K562 (cell line): ENCODE measurements around the gene MYOM3. TPM values are rescaled to one million over a fixed set of nuclear protein-coding genes. Genes with fewer than 3 reads are reported as not detected.

Experiments used
- ATAC-seq: fragments of 200-7000 bp; cut with Tn5 transposase; 3 replicates; pipeline ENCODE4 v1.9.1; 2020; ENCODE audit warnings: moderate library complexity
- BruUV-seq: library from RNA; stranded (reverse); fragments of 400-500 nt; replicated peaks from 2 replicates; lab custom pipeline; 2021; lab: Mats Ljungman, UMichigan
- CTCF ChIA-PET: fragments of 300-600 bp; formaldehyde crosslinking; extraction: SDS; loops from one replicate; lab custom pipeline; 2021; ENCODE audit warnings: low intra/inter-chr PET ratio; lab: Yijun Ruan, JAX
- POLR2A ChIA-PET: fragments of 300-600, 350-650 bp; sonication (Branson Sonifier 250); formaldehyde crosslinking; extraction: SDS; loops from one replicate; lab custom pipeline; 2021; ENCODE audit warnings: antibody characterized with exemption, inconsistent platforms; lab: Yijun Ruan, JAX
- DNase-seq, 4 experiments: peaks; one replicate each; pipeline versions ENCODE4 v3.0.0 to v3.0.0-alpha.2; 2011 to 2018; ENCODE audit warnings: low spot score in 3 of 4, mixed read lengths in 3 of 4; ENCODE audit errors: extremely low read depth in 1 of 4
- FAIRE-seq: peaks from 2 replicates; lab custom pipeline; 2011; peaks lifted over from hg19 to GRCh38; lab: Jason Lieb, UNC
- H2AFZ ChIP-seq: 2 replicates; pipeline ENCODE4 v1.6.0; 2011; ENCODE audit warnings: low read depth, low read length, control low read depth, inconsistent platforms
- H3K27ac ChIP-seq: fragments of 200-600 bp; 3 replicates; pipeline ENCODE4 v1.8.0; 2011; ENCODE audit warnings: low read depth, mild to moderate bottlenecking, control low read depth, inconsistent platforms, low read length, moderate library complexity, mixed read lengths; ENCODE audit errors: extremely low read depth
- H3K27me3 ChIP-seq, 2 experiments: fragments of 300-600 bp in 1 of 2; 2 replicates in 1 of 2; 3 replicates in 1 of 2; pipeline versions ENCODE4 v1.6.0 to v1.8.0; 2011; ENCODE audit warnings: inconsistent platforms in 2 of 2, low read length in 2 of 2, mild to moderate bottlenecking in 1 of 2, mixed read lengths in 1 of 2, moderate library complexity in 1 of 2; ENCODE audit not compliant: control insufficient read depth in 2 of 2, insufficient read depth in 2 of 2
- H3K36me3 ChIP-seq: fragments of 300-600 bp; 3 replicates; pipeline ENCODE4 v1.8.0; 2011; ENCODE audit warnings: mild to moderate bottlenecking, low read length, inconsistent platforms; ENCODE audit not compliant: control insufficient read depth, insufficient read depth
- H3K4me1 ChIP-seq, 2 experiments: fragments of 200-600 bp in 1 of 2; replicated peaks in 1 of 2; 2 replicates in 1 of 2; 3 replicates in 1 of 2; pipeline versions ENCODE4 v1.5.1 to v1.8.0; 2011; ENCODE audit warnings: inconsistent platforms in 2 of 2, low read length in 2 of 2, mild to moderate bottlenecking in 1 of 2, mixed read lengths in 1 of 2, moderate library complexity in 1 of 2; ENCODE audit not compliant: control insufficient read depth in 2 of 2, insufficient read depth in 2 of 2
- H3K4me2 ChIP-seq: 2 replicates; pipeline ENCODE4 v1.6.1; 2011; ENCODE audit warnings: low read length, control low read depth, inconsistent platforms, mixed read lengths; ENCODE audit not compliant: insufficient read depth
- H3K4me3 ChIP-seq: fragments of 200-600 bp; sonication (generic), shearing (Covaris generic); 2 replicates; pipeline ENCODE4 v1.5.1; 2016; ENCODE audit warnings: control low read depth, inconsistent platforms
- H3K79me2 ChIP-seq: fragments of 200-600 bp; 3 replicates; pipeline ENCODE4 v1.8.0; 2011; ENCODE audit warnings: low read length, inconsistent platforms; ENCODE audit not compliant: control insufficient read depth, insufficient read depth
- H3K9ac ChIP-seq, 2 experiments: 2 replicates each; pipeline versions ENCODE4 v1.6.0 to v1.6.1; 2011; ENCODE audit warnings: low read depth in 2 of 2, low read length in 2 of 2, control low read depth in 1 of 2, inconsistent platforms in 1 of 2, mild to moderate bottlenecking in 1 of 2, mixed read lengths in 1 of 2; ENCODE audit not compliant: insufficient read depth in 1 of 2
- H3K9me1 ChIP-seq: one replicate; pipeline ENCODE4 v1.6.0; 2011; ENCODE audit warnings: inconsistent platforms, mild to moderate bottlenecking, low read length, moderate library complexity; ENCODE audit not compliant: control insufficient read depth, insufficient read depth
- H3K9me3 ChIP-seq: replicated peaks from 2 replicates; pipeline ENCODE4 v1.5.1; 2011; ENCODE audit warnings: low read depth, low read length, inconsistent platforms; ENCODE audit not compliant: control insufficient read depth, insufficient read depth
- H4K20me1 ChIP-seq: replicated peaks from 2 replicates; pipeline ENCODE4 v1.6.1; 2011; ENCODE audit warnings: low read length, inconsistent platforms, mixed read lengths; ENCODE audit not compliant: control insufficient read depth, insufficient read depth
- ADNP ChIP-seq: fragments of 200-800 bp; sonication (Bioruptor generic); IDR thresholded peaks from 2 replicates; pipeline ENCODE4 v1.6.1; 2016; ENCODE audit warnings: missing genetic modification characterization, missing compliant biosample characterization
- HMGN3 ChIP-seq: IDR thresholded peaks from 2 replicates; pipeline ENCODE4 v1.6.1; 2011; ENCODE audit warnings: borderline replicate concordance, low read depth, mild to moderate bottlenecking, mixed read lengths, low read length; ENCODE audit not compliant: insufficient read length; ENCODE audit errors: extremely low read depth
- KAT7 ChIP-seq: sonication (generic); formaldehyde crosslinking; IDR thresholded peaks from 2 replicates; pipeline ENCODE4 v1.8.0; 2022; ENCODE audit warnings: missing genetic modification reagents, mild to moderate bottlenecking, borderline replicate concordance
- MEIS2 ChIP-seq: fragments of 450-650 bp; IDR thresholded peaks from 2 replicates; pipeline ENCODE4 v1.6.1; 2014; ENCODE audit warnings: mild to moderate bottlenecking; ENCODE audit not compliant: partially characterized antibody
- NUFIP1 ChIP-seq: fragments of 450-650 bp; IDR thresholded peaks from 2 replicates; pipeline ENCODE4 v1.6.1; 2018; ENCODE audit not compliant: partially characterized antibody
- POLR3G ChIP-seq: IDR thresholded peaks from 2 replicates; pipeline ENCODE4 v1.6.1; 2011; ENCODE audit not compliant: insufficient read length, insufficient replicate concordance; ENCODE audit errors: extremely low read depth
- ZNF584 ChIP-seq: fragments of 200-800 bp; sonication (Bioruptor generic); IDR thresholded peaks from 2 replicates; pipeline ENCODE4 v1.6.1; 2016; ENCODE audit warnings: low read depth, mild to moderate bottlenecking, missing genetic modification characterization, missing compliant biosample characterization
- WGBS: fragments of 100-300 bp; shearing (Covaris generic); methylation state at CpG from one replicate; pipeline ENCODE4 v1.1.6; 2016; ENCODE audit warnings: low coverage, mixed read lengths; ENCODE audit not compliant: insufficient coverage; ENCODE audit errors: missing lambda C conversion rate; 5-methylcytosine and 5-hydroxymethylcytosine counted together
- in situ Hi-C: fragments of 300-500 bp; cut with MboI; formaldehyde crosslinking; loops from 4 replicates; pipeline ENCODE4 v1.15.0; 2018; ENCODE audit warnings: inconsistent platforms, mixed read lengths
- intact Hi-C: fragments of 100-400 bp; cut with micrococcal nuclease; formaldehyde crosslinking; loops from 2 replicates; pipeline ENCODE4 v1.14.2; 2022
- polyA plus RNA-seq, 8 experiments: library from polyadenylated mRNA; depleted of rRNA in 4 of 8; stranded (reverse) in 5 of 8; unstranded in 3 of 8; fragments of >200 nt; fragmentation: Nextera tagmentation in 2 of 8; fragmentation: Illumina TruSeq in 1 of 8; extraction: Ambion mirVana in 2 of 8; extraction: Trizol in 1 of 8; gene quantifications; 2 replicates each; pipeline versions ENCODE4 v1.2.1 to v1.2.3, GENCODE V29; 2011 to 2014; ENCODE audit warnings: inconsistent platforms in 1 of 8, missing spikeins in 1 of 8
- total RNA-seq, 7 experiments: library from RNA; depleted of rRNA in 6 of 7; stranded (reverse); fragments of >200 nt in 6 of 7; fragmentation: Illumina TruSeq in 2 of 7; extraction: Trizol in 2 of 7; gene quantifications; 2 replicates each; pipeline versions ENCODE4 v1.2.1 to v1.2.3, GENCODE V29; 2011 to 2021; ENCODE audit warnings: low replicate concordance in 1 of 7
- TF ChIP-seq, protein P1 (sequence below): fragments of 250-450 bp; sonication (Bioruptor Pico); IDR thresholded peaks from 2 replicates; pipeline ENCODE4 v1.5.0; 2021; ENCODE audit warnings: mild to moderate bottlenecking, borderline replicate concordance

MYOM3 gene
- total and polyA plus RNA-seq, 9 of the 15 experiments (the other 6 are each of a cell fraction or from before 2014, with no cell fraction given), result 0.01 TPM; not detected in 8

GRCh38 chr1:24042315-24042714, 69.6 kb downstream of the MYOM3 start:
- no peak for ATAC-seq

More at GRCh38 chr1:24042315-24042714, 69.6 kb downstream of the MYOM3 start:
- no TSS peak for BruUV-seq
- Histone ChIP-seq H3K4me3 (no peak overlapping the region), H2AFZ (no peak overlapping the region), H3K4me1 (peaks cover 0 to 7% of the 10 kb centered on the region in 2 experiments; a peak in 2 of 5 replicates), H3K36me3 (no peaks in the 10 kb centered on the region), H3K4me2 (no peak overlapping the region), H3K79me2 (no peaks in the 10 kb centered on the region), H3K9me3 (no peaks in the 10 kb centered on the region), H3K9ac (no peak overlapping the region), H3K9me1 (no peaks in the 10 kb centered on the region), H4K20me1 (no peaks in the 10 kb centered on the region), H3K27ac (no peak overlapping the region), H3K27me3 (peaks cover 3 to 10% of the 10 kb centered on the region in 2 experiments; a peak in 1 of 5 replicates)
- FAIRE-seq, result no peak
- in situ Hi-C loops (no loop called here), intact Hi-C loops (no loop called here)
- WGBS, result under 1% methylated on average over 4 of the region's 4 CpGs
- POLR2A ChIA-PET, result interaction anchor here (0.9 kb wide), 1 partner anchor 355 kb away, joined by 4 read pairs; no protein-coding TSS in a partner anchor
- TF ChIP-seq, protein P1, sequence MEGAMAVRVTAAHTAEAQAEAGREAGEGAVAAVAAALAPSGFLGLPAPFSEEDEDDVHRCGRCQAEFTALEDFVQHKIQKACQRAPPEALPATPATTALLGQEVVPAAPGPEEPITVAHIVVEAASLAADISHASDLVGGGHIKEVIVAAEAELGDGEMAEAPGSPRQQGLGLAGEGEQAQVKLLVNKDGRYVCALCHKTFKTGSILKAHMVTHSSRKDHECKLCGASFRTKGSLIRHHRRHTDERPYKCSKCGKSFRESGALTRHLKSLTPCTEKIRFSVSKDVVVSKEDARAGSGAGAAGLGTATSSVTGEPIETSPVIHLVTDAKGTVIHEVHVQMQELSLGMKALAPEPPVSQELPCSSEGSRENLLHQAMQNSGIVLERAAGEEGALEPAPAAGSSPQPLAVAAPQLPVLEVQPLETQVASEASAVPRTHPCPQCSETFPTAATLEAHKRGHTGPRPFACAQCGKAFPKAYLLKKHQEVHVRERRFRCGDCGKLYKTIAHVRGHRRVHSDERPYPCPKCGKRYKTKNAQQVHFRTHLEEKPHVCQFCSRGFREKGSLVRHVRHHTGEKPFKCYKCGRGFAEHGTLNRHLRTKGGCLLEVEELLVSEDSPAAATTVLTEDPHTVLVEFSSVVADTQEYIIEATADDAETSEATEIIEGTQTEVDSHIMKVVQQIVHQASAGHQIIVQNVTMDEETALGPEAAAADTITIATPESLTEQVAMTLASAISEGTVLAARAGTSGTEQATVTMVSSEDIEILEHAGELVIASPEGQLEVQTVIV (CRISPR knock-in tag), result no peak
- TF ChIP-seq HMGN3 (no peak), ADNP (no peak), MEIS2 (no peak), POLR3G (no peak), ZNF584 (no peak), NUFIP1 (no peak), KAT7 (CRISPR knock-in tag) (no peak)
- CTCF ChIA-PET, result no interaction called here
- DNase-seq, result no peak
